ENCODE results near the gene MRPL55. TPM values are rescaled to one million over a fixed set of nuclear protein-coding genes. Genes with fewer than 3 reads are reported as not detected.

The MRPL55 gene
- total RNA-seq, 1 donor from 2014 or later: 73.5 TPM

DNA sequence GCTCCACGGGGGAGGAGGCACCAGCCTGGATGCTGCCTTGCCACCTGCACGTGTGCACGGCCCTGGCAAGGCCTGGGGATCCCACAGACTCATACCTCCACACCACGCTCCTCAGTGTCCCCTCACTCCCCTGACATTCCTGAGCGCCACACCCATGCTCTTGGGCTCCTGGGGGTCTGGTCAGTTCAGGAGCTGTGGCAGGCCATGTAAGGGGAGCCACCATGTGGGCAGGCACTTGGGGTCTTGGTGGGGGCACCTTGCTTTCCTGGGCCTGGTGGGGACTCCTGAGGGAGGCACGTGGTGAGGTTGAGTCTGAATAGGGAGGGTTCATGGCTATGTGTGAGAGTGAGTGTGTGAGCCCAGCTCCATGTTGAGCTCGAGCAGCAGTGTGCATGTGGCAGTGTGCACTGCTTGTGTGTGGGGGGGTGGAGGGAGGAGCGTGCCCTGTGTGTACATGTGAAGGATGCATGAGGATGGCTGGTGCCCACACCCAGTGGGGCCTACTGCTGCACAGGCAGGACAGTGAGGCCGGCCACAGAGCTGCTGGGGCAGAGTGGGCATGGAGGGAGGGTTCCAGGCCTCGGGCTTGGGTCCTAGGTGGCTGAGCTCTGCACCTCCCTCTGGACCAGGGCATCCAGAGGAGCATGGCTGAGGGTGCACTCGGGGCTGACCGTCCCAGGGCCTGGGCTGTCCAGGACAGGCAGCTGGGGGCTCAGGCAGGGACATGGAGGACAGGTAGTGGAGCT lies 42.3 kb upstream of the MRPL55 start:
- no peaks in the 10 kb centered on the region for H3K27me3 ChIP-seq (ENCODE audit: control insufficient read depth, insufficient read depth, low read length)
- TF ChIP-seq CTCF (IDR thresholded peaks at IDR 0.05; ENCODE audit: insufficient read depth, low read length, poor library complexity, severe bottlenecking): no peak

GRCh38 chr1:228150461-228151179 lies 41.5 kb upstream of the MRPL55 start:
- Histone ChIP-seq H3K27me3 (ENCODE audit: control insufficient read depth, insufficient read depth, low read length) (no peaks in the 10 kb centered on the region), H3K4me3 (ENCODE audit: low read depth, low read length) (no peak overlapping the region), H3K36me3 (ENCODE audit: control insufficient read depth, insufficient read depth, low read length) (peaks cover 1% of the 10 kb centered on the region)
- TF ChIP-seq CTCF (IDR thresholded peaks at IDR 0.05; ENCODE audit: insufficient read depth, low read length, poor library complexity, severe bottlenecking): no peak
- DNase-seq (ENCODE audit: low read depth): no peak

More for the DNA sequence above, 42.3 kb upstream of the MRPL55 start:
- DNase-seq (ENCODE audit: low read depth): no peak
- Histone ChIP-seq H3K4me3 (ENCODE audit: low read depth, low read length) (no peak overlapping the region), H3K36me3 (ENCODE audit: control insufficient read depth, insufficient read depth, low read length) (peaks cover under 1% of the 10 kb centered on the region)

GRCh38 chr1:228150120-228150460 lies 41.0 kb upstream of the MRPL55 start:
- Histone ChIP-seq H3K36me3 (ENCODE audit: control insufficient read depth, insufficient read depth, low read length) (peaks cover 2% of the 10 kb centered on the region), H3K27me3 (ENCODE audit: control insufficient read depth, insufficient read depth, low read length) (no peaks in the 10 kb centered on the region), H3K4me3 (ENCODE audit: low read depth, low read length) (no peak overlapping the region)
- DNase-seq (ENCODE audit: low read depth): no peak
- TF ChIP-seq CTCF (IDR thresholded peaks at IDR 0.05; ENCODE audit: insufficient read depth, low read length, poor library complexity, severe bottlenecking): no peak

- DNase-seq (ENCODE audit: low read depth): no peak
- H3K4me3 ChIP-seq (ENCODE audit: low read depth, low read length): no peak within 1 kb of the TSS
These were observed 40.5 kb upstream of the MRPL55 start, which contains the start of gene GJC2 for GRCh38 chr1:228149406-228150119. TSS of gene GJC2 (plus strand) at chr1:228149930. CDS start at chr1:228157759, 7,829 bp downstream.

DNA sequence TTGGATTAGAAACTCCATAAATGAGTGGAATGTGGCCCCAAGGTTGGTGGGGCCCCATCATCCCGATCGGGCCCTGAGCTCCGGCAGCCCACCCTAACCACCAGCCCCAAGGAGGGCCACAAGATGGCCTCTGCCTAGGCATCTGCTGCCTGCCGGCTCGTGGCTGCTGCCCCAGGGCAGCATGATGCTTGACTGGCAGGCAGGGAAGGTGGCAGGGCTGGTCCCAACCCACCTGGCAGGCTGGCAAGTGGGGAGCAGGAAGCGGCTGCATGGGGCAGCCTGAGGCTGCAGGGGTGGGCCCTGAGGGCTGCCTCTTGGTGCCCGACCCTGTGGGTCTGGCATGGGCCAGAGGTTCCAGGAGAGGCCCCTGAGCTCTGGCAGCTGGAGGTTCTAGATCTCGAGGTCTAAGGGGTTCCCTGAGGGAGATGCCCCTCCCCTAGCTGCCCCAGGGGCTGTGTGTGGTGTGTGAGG lies 39.9 kb upstream of the MRPL55 start:
- H3K36me3 ChIP-seq (ENCODE audit: control insufficient read depth, insufficient read depth, low read length): peaks cover 2% of the 10 kb centered on the region
- H3K4me3 ChIP-seq (ENCODE audit: low read depth, low read length): no peak overlapping the region
- TF ChIP-seq CTCF (IDR thresholded peaks at IDR 0.05; ENCODE audit: insufficient read depth, low read length, poor library complexity, severe bottlenecking): no peak
- no peak for DNase-seq (ENCODE audit: low read depth)
- H3K27me3 ChIP-seq (ENCODE audit: control insufficient read depth, insufficient read depth, low read length): no peaks in the 10 kb centered on the region

More at GRCh38 chr1:228149406-228150119, 40.5 kb upstream of the MRPL55 start, which contains the start of gene GJC2:
- TF ChIP-seq CTCF (IDR thresholded peaks at IDR 0.05; ENCODE audit: insufficient read depth, low read length, poor library complexity, severe bottlenecking): no peak
- no peaks in the 10 kb centered on the region for H3K27me3 ChIP-seq (ENCODE audit: control insufficient read depth, insufficient read depth, low read length)
- peaks cover 2% of the 10 kb centered on the region for H3K36me3 ChIP-seq (ENCODE audit: control insufficient read depth, insufficient read depth, low read length)
